NCI-H187 (cell line): ENCODE results near the gene NCF4.

ENCODE experiments used
- DNase-seq, 2 experiments: peaks; one replicate each; lab custom pipeline; 2025; lab: John Stamatoyannopoulos, UW

Gene NCF4

DNA sequence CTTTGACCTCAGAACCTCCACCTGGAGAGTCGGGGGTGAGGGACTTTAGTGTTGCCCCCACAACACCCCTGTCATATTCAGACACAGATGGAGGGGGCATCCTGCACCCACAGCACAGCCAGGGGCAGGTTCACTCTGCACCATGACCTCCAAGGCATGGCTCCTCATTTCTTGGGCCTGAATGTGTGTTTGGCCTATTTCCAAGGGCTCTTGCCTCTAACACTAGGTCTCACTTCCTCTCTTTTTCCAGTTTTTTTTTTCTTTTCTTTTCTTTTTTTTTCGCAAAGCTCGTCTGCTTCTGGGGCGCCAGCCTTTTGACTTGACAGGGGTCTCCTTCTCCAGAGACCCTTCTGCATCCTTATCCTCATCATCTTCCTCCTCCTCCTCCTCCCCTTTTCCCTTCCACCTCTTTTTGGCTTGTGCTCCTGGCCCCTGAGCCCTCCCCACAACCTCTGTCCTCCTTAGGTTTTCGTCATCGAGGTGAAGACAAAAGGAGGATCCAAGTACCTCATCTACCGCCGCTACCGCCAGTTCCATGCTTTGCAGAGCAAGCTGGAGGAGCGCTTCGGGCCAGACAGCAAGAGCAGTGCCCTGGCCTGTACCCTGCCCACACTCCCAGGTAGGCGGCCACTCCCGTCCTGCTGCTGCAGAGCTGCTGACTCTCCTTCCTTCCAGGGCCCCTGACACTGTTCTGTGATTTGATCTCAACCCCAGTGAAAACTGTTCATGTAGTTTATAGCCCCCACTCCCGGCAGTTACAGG lies 3.8 kb downstream of the NCF4 start:
- no peak for DNase-seq

DNA sequence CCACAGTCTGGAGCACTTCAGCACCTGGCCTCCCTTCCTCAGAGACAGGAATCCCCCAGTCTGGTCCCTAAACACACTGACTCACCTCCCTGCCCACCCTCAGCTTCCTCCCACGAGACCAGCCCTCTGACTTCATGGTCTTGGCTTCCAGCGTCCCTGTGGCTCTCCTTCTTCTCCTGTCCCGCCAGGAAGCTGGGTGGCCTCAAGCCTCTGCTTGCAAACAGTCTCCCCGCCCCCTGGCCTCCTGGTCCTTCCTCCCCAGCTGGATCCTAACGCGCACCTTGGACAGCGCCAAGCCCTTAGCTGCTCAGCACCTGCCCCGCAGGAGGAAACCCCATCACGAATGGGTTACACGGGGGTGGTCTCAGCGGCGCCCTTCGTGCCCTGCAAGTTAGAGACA lies 4.5 kb downstream of the NCF4 start:
- DNase-seq, result no peak

DNA sequence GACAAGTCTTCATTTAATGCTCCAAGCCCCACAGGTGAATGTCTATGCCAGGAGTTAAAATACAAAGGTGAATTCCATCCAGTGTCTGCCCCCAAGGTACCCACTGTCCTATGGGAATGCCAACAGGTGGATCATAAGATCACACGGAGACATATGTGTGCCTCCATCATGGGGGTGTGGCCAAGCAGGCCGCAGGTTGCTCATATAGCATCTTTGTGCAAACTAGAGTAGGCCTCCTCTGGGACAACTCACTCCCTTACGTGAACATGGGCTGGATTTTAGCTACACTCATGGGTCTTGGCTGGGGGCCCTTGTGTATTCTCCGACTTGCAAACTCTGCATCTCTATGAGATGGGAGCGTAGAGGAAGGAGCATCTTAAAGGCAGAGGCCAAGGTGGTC lies 6.9 kb downstream of the NCF4 start:
- DNase-seq, result no peak

DNA sequence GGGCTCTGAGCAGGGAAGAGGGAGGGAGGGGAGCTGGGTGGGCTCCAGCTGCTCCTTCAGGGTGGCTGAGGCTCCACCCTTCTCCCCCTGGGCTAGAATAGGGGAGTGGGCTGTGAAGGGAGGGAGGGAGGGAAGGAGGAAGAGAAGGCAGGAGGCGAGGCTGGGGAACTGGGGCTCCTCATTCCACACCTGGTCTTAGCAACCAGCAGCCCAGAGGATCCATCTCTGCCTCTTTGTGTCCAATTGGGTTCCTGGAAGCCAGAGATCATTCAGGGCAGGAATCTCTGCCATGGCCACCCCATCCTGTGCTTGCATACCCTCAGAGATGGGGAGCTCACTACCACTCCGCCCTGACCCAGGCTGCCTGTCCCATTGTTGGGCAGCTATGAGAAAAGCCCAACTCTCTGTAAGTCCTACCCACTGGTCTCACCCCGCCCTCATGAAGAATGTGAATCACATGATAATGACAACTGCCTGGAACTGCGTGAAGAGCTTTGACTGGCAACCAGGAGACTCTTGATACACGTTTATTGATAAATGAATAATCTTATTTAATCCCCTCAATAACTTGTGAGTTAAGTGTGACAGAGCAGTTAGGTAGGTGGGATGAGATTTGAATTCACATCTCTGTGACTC lies 7.9 kb downstream of the NCF4 start:
- no peak for DNase-seq

DNA sequence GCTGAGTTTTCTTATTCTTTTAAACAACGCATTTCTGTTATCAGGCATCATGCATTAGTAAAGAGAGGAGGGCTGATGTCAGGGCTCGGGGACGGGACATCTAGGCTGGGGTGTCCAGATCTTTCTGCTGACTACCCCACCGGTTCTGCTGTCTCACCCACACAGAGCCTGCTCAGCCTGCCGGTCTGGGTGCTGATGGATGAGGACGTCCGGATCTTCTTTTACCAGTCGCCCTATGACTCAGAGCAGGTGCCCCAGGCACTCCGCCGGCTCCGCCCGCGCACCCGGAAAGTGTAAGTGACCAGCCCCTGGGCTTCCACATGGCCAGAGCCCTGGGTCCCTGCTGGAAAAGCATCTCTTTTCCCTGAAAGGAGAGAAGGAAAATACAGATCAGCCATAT lies 9.4 kb downstream of the NCF4 start:
- DNase-seq, result no peak

DNA sequence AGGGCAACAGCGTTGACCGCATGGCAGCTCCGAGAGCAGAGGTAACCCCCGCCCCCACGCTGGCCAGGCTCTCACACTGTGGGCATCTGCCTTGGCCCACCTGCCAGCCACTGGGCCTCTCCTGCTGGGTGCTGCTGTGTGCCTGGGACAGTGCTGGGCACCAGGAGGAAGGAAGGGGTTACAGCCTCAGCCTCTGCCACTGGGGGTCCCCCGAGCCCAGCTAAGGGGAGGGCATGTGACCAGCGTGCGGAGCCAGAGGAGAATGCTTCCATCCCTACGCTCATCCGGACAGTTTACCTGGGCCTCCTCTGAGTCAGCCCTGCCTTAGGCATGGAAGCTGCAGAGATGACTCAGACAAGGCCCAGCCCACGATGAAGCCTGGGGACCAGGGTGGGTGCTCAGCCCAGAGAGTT lies 10.9 kb downstream of the NCF4 start:
- no peak for DNase-seq

DNA sequence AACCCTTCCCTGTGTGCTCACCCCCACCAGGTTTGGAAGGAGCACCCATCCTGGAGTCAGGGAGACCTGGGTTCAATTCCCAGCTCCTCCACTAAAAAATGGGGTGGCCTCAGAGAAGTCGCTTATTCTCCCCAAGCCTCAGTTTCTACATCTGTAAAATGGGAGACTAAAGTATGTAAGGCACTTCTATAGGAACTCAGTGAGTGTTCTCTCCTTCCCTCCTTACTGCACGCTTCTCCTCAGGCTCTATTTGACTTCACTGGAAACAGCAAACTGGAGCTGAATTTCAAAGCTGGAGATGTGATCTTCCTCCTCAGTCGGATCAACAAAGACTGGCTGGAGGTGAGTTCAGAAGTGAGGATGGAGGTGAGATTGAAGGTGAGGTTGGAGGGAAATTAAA lies 11.3 kb downstream of the NCF4 start:
- DNase-seq, result no peak

DNA sequence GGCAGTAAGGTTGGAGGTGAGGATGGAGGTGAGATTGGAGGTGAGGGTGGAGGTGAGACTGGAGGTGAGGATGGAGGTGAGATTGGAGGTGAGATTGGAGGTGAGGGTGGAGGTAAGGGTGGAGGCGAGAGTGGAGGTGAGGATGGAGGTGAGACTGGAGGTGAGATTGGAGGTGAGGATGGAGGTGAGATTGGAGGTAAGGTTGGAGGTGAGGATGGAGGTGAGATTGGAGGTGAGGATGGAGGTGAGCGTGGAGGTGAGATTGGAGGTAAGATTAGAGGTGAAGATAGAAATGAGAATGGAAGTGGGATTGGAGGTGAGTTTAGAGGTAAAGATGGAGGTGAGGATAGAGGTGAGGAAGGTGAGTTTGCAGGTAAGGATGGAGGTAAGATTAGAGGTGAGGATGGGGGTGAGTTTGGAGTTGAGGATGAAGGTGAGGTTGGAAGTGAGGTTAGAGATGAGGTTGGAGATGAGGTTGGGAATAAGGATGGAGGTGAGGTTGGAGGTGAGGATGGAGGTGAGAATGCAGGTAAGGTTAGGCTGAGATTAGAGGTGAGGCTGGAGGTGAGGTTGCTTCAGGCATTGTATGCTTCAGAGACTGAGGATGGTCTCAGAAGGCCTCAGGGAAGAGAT lies 12.2 kb downstream of the NCF4 start:
- no peak for DNase-seq

DNA sequence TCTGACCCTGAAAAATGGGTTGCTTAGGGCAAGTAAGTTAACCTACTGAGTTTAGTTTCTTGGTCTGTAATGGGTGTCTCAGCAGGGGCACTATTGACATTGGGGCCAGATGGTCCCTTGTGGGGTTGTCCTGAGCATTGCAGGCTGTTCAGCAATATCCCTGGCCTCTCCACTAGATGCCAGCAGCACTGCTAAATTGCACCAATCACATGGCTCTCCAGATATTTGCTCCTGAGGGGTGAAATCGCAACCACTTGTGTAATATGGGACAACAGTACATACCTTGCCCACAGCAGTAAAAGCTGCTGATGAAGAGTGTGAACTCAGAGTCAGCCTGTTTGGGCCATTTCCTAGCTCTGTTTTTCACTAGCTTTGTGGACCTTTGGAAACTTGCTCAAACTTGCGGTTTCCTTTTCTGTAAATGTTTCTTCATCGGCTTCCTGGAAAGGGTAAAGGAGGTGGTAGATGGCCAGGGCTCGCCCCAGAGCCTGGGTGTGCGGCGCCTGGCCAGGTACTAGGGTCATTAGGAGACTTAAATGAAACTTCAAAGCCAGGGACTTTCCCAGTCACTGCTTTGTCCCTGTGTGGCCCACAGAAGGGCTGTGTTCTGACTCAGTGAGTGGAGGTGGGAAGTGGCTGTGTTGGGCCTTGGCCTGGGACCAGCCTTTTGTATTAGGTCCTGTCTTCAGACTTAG lies 13.0 kb downstream of the NCF4 start:
- DNase-seq, result no peak

DNA sequence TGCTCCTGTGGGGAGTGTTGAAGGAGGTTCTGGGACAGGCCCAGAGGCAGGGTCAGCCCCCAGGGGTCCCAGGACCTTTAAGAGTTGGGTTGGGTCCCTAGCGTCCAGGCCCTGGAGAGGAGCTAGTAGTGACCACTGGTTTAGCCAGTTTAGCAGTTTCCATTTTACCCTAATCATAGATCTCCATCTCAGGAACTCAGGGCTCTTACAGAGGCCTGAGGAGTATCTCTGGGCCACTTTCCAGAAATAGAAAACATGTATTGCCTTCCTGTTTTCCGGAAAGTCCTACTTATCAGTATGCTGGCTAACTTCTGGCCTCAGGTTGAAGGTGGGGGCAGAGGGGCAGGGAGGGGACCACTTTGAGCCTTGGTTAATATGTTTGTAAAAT lies 13.5 kb downstream of the NCF4 start:
- DNase-seq, result no peak

DNA sequence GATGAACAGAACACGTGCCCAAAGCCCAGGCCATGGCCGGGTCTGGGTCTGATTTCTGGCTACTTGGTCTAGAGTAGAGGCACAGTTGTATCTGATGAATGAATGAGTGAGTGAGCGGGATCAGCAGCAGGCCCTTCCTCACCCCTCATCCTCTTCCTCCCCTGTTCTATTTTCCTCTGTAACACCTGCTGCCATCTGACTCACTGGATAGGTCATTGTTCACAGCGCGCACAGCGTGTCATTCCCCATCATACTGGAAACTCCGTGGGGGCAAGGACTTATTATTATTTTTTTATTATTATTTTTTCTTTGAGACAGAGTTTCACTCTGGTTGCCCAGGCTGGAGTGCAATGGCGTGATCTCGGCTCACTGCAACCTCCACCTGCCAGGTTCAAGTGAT lies 13.9 kb downstream of the NCF4 start:
- no peak for DNase-seq

DNA sequence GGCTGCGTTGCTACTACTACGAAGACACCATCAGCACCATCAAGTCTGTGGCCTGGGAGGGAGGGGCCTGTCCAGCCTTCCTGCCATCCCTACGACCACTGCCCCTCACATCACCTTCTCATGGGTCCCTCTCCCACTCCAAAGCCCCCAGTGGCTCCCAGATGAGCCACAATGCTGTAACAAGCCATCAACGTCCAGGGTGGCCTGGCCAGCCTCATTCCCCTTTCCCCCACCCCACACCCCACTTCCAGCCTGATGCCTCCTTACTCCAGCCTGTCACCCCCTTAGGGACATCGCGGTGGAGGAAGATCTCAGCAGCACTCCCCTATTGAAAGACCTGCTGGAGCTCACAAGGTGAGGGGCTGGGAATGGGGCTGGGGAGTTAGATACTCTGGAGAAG lies 14.9 kb downstream of the NCF4 start:
- DNase-seq, result no peak

DNA sequence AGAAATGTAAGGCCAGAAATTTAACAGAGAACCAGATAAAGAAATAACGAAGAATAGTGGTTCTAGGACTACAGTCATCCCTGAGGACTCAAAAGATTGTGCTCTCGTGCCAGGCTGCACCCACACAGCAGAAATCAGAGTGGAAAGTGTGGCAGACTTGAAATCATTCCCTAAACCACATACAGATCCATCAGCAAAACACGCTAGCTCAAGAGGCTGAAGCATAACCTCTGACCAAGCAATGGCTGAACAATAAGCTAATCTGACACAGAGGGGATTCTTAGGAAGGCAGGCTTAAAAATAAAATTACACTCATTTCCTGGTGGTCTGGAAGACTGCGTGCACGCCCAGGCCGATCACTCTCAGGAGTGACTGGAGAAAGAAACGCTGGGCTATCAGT lies 19.0 kb downstream of the NCF4 start:
- DNase-seq, result no peak

DNA sequence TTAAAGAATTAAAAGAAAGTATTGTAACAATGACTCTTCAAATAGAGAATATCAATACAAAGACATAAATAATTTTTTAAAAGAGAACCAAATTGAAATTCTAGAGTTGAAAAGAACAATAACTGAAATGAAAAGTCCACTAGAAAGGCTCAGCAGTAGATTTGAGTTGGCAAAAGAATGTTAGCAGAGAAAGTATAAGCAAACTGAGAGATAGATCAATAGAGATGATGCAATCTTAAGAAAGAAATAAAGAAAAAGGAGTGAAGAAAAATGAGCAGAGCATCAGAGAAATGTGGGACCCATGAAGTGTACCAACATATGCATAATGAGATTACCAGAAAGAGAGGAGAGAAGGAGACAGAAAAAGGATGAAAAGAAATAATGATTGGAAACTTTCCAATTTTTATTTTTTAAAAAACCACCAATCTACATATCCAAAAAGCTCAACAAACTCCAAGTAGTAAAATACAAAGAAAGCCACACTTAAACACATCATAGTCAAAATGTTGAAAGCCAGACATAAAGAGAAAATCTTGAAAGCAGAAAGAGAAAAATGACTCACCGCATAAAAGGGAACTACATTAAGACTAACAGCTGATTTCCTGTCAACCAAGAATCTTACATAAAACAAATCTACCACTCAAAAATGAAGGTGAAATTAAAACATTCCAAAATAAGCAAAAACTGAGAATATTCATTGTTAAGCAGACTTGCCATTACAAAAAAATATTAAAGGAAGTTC lies 20.9 kb downstream of the NCF4 start:
- DNase-seq, result no peak

DNA sequence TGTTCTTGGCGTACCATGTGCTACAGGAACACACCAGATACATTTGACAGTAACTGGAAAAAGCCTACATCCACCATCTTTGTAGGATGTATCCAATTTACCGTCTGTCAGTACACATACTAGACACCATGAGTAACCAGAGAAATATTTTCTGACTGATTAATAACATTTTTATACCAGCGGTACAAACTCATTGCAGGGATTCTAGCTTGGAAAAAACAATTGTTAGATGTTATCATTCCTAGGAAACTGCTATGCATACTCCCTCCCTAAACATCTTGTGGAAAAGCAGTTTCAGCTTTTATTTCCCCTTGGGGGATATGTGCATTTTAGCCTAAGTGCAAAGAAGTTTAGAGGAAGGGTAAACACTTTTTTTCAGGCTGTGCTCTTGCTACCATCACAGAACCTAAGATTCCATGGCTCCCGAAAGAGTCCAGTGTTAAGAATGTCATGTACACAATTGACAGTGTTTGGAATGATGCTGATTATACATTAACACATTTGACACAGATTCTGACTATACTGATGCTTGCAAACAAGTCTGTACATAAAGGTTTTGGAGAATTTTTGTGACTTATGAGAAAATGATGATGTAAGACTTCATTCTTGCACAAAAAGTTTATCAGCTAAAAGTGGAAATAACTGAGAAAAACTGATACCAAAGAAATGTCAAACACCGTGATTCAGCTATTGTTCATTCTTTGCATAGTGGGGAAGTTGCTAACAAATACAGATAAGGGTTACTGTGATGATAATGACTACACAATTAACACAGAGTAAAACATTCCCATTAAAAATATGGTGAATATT lies 23.7 kb downstream of the NCF4 start:
- no peak for DNase-seq

DNA sequence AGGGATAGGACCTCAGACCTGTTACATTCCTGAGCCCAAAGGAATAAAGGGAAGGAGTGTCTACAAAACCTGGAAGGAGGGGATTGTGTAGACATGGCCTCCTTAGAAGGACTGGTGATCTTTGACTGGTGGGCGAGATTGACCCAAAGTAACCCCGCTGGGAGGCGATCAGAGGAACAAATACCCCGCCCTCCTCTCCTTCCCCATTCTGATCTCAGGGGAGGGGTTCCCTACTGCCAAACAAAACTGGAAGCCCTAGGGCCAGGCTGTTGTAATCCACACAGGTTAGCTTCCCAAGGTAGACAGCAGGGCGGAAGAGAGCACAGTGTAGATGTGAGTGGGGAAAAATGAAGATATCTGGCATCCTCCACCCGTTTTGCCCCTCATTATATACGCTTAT lies 24.7 kb downstream of the NCF4 start:
- DNase-seq, result no peak

DNA sequence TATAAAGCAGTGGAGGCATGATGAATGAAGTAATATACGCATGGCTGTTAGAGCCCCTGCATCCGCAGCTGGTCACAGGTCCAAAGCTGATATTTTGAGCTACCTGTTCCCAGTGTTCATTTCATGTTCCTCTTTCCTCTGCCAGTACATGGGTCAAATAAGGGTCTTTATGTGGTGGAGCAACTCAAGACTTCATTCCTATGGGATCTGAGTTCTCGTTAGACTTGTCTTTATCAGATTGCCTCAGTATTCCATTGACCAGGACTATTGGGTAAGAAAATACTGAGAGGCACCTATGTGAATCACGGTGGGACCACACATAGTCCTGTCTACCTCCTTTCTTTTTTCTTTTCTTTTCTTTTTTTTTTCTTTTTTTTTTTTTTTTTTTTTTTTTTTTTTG lies 25.2 kb downstream of the NCF4 start:
- no peak for DNase-seq

DNA sequence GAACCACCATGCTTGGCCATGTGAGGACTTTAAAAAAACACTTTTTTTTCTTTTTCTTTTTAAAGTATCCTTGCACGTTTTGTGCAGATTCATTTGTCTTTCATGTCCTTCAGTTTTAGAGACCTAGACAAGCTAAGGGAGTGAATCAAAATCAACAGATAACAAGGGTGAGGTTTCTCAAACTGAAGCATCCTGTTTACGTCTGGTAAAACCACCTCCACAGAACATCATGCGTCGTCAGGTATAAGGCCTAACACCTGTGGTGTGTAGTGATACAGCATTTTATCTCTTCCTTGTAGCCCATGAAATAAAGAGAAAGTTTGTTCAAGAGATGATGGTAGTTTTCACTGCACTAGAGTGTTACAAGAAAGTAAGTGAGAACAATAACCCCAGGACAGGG lies 26.4 kb downstream of the NCF4 start:
- DNase-seq, result no peak

DNA sequence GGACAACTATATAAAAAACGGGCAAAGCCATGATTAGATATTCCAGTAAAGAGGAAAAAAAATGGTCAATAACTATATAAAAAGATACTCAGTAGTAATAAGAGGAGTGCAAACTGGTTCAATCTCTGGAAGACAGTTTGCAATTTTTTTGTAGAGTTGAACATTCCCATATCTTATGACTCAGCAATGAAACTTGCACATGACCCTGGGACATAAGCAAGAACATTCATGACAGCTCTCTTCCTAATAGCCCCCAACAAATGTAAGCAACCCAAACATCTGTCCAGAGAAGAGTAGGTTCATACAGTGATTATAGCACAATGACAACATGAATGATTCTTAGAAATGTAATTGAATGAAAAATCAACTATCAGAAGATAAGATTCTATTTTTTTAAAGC lies 30.8 kb downstream of the NCF4 start:
- no peak for DNase-seq

DNA sequence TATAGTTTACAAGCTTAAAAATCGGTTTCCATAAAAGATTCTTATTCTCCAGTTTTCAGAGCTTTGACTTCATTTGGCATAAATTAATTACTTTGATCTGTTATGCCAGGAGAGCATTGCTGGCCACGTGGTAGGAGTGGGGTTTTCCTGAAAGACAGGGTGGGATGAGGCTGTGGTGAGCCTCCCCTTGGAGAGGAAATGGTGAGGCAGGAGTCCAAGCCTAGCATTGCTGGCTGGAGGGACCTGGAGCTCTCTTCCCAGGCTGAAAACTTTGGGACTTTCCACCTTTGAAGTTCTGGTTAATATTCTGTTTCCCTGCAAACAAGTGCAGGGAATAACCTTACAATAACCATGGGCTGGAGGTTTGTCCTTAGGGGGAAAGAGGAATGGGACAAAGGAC lies 31.5 kb downstream of the NCF4 start:
- no peak for DNase-seq

DNA sequence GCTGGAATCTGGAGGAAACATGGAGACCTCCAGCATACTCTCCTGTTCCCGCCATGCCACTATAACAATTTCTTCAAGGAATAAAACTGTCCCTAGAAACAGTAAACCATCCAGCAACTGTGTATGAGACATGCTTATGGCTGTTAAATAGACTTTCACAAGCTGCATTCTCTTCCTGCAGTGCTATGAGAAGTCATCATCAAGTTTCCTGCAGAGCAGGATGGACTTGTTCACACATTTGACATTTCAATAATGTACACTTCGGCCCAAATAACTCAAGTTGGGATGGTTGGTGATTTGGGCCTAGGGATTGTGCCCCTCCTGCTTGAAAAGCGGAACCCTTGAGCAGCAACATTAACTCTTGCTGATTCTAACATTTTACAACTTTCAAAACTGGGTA lies 32.5 kb downstream of the NCF4 start:
- no peak for DNase-seq
